NCI-H146 treated with DMSO at 0.1 percent for 48 hours (cell line): ENCODE data around the gene EEF2KMT.
A peak's percentile ranks its signal among the peaks of the same experiment; 100 is the strongest.
"Not testable (repeated sequence)": the region's sequence is repeated elsewhere in the genome, so short reads cannot be mapped to it uniquely, and the experiment has no call there.

Experiments used
- DNase-seq: peaks from one replicate; lab custom pipeline; 2025; ENCODE audit not compliant: unreplicated experiment; lab: John Stamatoyannopoulos, UW

Gene EEF2KMT

DNA sequence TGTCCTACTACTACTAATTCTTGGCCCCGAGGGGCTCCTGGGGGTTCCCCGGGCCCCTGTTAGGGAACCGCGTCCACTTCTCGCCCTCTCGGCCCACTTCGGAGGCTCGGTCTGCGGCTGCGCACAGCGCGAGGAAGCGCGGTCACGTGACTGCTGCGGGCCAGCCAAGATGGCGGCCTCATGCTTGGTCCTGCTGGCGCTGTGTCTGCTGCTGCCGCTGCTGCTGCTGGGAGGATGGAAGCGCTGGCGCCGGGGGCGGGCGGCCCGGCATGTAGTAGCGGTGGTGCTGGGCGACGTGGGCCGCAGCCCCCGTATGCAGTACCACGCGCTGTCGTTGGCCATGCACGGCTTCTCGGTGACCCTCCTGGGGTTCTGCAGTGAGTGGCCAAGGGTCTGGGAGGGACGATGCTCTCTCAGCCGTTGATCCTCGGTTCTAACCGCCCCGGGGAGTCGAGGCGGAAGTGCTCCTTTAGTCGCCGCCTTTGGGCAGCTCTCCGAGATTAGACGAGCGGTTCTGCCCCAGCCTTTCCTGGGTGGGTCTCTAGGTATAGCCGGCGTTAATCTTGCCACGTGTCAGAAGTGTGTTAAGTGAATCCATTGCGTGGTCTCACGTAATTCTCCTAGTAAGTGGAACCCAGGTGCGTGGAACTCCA lies 25.8 kb downstream of the EEF2KMT start, which contains the start of gene ALG1:
Gene ALG1 (plus strand): TSS at position 163 of the 653 bp plus-strand sequence. CDS start 7 bp downstream, at position 170.
- peak; percentile 75 for DNase-seq

DNA sequence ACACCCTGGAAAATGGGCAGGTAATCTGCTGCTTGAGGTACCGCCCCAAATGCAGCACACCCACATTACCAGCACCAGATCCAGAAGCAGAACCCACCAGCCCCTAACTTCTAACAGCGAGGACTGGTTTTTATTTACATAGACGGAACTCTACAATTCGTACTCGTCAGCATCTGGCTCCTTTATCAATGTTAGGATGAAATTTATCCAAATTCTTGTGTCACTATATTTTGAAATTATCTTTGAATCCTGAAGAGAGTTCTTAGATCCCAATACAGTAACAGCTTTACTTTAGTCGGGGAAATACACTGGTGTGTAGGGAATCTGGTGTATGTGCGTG lies 26.3 kb downstream of the EEF2KMT start:
- no peak for DNase-seq

DNA sequence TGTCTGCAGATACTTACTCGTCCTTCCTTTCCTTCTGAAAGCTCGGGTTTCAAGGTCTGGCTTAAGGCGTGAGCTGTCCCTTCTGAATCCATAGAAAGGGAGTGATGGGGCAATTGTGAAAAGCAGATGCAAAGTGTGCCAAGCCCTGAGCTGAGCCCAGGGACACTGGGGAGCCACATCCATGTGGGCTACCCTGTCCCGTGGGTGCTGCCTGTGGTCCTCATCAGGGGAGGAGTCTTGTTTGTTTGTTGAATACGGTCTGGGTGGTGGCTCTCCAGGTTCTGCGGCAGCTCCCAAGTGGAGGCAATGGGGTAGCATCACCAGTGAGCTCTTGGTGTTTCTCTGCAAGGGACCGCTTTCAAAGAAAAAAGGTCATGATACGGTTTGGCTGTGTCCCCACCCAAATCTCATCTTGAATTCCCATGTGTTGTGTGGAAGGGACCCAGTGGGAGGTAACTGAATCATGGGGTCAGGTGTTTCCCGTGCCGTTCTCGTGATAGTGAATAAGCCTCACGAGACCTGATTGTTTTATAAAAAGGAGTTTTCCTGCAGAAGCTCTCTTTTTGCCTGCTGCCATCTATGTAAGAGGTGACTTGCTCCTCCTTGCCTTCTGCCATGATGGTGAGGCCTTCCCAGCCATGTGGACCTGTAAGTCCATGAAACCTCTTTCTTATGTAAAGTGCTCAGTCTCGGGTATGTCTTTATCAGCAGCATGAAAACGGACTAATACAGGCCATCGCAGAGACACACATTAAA lies 27.0 kb downstream of the EEF2KMT start:
- no peak for DNase-seq

DNA sequence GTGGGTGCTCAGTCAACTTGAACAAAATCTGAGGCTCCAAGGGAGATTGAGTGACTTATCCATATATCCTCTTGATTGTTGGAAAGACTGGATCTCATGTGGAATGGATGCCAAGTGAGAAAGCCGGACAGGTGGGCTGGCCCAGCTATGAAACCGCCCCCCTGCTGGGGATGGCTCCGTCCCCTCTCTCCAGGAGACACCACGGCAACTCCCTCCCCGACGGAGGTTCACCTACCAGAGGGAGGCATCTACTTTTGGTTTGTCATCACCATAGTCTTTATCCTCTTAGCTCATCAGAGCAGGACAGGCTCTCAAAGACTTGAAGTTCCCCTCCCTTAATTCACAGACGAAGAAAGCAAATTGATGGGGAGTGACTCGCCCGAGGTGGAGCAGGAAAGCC lies 27.7 kb downstream of the EEF2KMT start:
- no peak for DNase-seq

DNA sequence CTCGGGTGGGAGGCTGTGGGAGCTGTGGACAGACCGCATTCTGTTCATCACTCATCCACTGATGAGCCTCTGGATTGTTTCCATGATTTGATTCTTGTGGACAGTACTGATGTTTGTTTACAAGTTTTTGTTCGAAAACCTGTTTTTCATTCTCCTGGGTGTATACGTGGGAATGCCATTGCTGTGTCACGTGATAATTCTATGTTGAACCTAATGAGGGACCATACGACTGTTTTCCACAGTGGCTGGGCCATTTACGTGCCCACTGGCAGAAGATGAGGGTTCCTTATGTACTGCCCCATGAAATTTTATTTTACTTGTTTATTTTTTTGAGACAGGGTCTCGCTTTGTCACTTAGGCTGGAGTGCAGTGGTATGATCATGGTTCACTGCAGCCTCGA lies 28.5 kb downstream of the EEF2KMT start:
- DNase-seq = no peak

DNA sequence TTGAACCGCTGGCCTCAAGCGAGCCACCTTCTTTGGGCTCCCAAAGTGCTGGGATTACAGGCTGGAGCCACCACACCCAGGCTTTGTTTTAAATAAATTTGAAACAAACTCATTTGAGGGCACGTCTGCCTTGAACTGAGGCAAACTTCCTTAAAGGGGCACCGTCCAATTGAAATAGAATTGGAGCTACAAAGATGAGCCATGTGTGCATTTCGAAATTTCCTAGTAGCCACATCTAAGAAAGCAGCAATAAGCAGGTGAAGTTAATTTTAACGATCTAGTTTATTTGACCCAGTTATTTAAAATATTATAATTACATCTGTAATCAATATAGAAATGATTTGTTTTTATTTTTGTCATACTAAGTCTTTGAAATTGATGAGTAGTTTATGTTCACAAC lies 31.1 kb downstream of the EEF2KMT start:
- no peak for DNase-seq

DNA sequence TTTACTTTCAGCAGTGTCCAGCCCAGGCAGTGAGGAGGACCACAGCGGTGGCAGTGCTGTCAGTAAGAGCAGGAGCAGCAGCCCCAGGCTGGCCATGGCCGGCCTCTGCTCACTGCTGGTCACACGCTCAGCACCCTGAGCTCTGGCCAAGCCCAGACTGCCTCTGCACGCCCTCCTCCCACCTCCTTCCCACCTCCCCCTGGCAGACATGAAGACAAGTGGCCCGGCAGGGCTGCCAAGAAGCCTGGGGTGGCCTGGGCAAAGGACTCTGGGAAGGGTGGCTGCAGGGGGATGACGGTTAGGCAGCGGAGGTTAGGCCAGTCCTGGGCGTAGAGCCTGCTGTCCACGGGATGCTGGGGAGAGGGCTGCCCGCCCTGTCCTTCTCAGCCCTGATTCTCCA lies 31.8 kb downstream of the EEF2KMT start, which contains the start of gene C16orf89:
Gene C16orf89 (minus strand): TSS at position 144 of the 400 bp plus-strand sequence. CDS start 48 bp downstream, at position 96.
- DNase-seq = no peak

DNA sequence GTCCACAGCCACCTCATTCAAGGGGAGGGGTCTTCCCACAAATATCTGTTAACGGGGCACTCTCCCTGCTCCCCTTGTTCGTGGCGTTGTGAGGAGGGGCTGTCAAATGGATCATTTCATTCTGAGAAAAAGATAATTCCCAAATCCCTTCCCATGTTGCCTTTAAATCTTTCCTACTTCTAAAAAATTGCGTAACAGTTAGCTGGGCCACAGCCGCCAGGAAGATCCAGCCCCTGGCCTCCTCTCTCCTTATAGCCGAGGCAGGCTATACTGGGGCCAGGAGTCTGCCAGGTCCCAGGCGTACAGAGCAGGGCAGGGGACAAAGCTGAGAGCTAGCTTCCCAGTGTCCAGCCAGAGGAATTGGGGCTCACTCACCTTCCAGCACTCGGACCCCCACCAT lies 32.3 kb downstream of the EEF2KMT start:
- DNase-seq = no peak

DNA sequence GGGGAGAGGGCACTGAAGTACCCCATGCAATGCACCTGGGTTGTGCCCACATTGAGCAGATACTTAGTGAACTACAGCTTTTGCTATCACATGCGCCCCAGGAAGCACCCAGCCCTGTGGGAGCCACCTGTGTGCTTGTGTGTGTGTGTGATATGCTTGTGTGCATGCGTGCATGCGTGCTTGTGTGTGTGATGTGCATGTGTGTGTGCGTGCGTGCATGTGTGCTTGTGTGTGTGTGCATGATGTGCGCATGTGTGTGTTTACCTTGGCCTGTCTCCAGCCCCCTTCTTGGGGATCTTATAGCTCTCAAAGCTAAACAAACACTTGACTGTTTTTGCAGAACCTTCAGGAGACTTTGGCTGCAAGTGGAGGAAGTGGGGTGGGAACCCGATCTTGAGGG lies 32.7 kb downstream of the EEF2KMT start:
- DNase-seq = no peak

DNA sequence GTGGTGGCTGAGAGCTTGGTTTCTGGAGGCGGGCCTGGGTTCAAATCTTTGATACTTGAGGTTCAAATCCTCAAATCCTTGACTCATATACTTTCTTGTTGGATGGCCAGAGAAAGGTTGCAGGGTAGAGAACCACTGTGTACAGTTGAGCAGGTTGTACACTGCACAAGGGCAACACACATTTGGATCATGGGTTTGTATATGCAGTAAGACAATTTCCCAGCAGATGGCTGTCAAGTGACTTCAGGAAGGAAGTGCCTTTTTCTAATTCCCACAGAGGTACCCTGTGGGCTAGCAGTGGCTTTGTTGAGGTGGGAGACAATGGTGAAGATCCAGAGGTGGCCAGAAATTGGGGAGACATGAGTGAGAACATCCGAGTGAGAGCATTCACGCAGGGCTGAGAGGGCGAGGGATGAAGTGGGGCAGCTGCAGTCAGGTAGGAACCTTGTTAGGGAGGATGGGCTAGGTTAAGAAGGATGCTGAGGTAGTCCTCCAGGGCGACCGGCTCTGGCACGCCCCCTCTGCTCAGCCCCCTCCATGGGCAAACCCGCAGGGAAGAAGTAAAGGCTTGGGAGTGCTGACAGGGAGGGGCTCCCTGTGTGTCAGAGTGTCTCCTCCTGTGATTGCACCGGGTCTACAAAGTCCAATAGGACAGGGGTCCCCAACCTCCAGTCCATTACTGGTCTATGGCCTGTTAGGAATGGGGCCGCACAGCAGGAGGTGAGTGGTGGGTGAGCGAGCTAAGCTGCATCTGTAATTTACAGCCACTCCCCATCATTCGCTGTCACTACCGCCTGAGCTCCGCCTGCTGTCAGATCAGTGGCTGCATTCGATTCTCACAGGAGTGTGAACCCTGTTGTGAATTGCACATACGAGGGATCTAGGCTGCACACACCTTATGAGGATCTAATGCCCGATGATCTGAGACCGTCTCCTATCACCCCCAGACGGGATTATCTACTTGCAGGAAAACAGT lies 34.5 kb downstream of the EEF2KMT start:
- no peak for DNase-seq

DNA sequence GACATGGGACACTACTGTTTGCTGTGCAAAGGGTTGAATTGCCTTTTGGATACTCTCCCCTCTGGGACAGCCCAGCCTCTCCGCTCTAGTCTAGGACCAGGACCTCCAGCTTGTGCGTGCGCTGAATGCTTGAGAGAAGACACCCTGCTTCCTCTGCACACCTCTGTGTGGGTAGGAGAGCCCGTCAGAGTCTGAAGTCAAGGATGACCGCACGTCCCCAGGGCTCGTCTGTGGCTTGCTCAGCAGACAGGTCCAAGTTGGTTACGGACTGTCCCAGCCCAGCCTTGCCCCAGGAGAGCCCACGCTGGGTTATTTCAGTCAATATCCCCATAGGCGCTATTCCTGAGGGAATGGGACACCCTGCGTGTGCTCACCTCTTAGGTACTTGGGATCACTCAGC lies 35.5 kb downstream of the EEF2KMT start:
- DNase-seq = no peak

DNA sequence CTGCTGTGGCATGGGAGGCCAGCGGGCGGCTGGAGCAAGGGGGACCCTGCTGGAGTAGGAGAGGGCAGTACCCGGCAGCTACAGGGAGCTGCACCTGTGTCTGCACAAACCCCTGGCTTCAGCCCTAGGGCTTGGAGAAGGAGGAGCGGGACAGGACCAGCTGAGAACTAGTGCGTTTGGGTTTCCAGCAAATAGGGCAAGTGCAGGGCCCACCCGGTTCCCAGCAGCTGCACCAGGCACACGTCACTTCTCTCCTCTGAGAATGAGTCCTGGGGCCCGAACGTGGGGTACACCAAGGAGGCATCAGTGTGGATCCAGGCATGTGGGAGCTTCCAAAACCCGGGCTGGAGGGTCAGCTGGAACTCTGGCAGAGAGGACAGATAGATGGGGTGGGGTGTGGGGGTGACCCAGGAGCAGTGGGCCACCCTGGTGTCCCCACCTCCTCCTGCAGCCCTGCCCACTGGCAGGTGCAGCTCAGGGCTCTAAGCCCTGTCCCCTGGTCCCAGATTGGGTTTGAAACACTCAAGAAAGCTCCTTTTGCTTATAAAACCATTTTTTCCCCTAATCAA lies 37.4 kb downstream of the EEF2KMT start:
- no peak for DNase-seq

DNA sequence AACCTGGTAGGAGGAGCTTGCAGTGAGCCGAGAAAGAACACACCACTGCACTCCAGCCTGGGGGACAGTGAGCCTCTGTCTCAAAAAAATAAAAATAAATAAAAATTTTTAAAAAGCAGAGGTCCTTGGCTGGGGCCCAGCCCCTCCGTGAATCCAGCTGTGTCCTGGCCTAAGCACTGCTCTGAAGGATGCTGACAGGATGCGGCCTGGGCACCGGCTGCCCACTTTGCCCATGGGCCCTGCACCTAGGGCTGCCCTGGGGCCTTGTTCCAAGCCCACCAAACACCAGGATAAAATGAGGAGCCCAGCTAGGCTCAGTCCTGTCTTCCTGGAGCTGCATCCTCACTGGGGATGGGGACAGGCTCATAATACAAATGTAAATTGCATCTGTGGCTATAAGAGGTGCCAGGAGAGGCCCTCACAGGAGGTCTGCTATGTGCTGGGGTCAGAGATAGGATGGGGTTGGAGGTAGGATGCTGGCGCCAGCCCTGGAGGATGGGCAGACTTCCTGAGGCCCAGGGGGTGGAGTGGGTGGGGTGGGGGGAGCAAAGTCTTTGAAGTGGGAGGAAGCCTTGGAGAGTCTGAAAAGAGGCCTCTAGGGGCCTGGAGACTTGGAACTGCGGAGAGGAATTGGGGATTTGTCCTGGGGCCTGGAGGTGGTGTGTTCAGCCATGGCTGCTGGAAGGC lies 38.1 kb downstream of the EEF2KMT start:
- no peak for DNase-seq

DNA sequence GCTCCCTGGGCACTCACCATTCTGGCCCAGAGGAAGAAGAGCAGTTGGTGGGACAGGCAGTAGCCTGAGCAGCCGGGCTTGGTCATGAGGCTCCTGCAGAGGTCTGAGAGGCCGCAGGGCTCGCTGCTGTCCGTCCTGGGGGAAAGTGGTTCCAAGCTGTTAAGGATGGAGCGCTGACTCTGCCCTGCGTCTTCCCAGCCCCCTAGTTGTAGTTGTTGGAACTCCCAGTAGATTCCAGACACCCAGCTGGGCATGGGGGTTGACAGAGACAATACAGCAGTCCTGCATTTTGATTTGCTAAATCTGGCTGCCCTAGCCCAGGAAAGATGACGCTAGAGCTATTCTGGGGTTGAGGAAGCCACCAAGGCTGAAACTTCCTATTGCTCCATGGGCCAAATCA lies 39.1 kb downstream of the EEF2KMT start:
- DNase-seq = no peak

DNA sequence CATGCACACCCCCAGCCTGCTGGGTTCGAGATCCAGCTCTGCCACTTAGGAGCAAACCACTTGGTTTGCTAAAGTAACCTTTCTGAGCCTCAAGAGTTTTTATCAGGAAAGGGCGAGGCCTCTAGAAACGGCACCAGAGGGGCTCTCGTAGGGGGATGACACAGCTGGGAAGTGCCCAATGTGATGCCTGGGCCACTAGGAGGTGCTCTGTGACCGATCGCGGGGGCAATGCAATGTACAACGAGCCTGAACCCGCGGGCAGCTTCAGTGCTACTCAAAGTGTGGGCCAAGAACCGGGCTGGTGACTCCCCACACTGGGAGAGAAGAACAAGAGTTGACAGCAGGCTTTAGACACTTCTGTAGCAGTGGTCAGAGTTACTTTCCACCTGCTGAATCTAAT lies 41.2 kb downstream of the EEF2KMT start:
- DNase-seq = peak; percentile 10

DNA sequence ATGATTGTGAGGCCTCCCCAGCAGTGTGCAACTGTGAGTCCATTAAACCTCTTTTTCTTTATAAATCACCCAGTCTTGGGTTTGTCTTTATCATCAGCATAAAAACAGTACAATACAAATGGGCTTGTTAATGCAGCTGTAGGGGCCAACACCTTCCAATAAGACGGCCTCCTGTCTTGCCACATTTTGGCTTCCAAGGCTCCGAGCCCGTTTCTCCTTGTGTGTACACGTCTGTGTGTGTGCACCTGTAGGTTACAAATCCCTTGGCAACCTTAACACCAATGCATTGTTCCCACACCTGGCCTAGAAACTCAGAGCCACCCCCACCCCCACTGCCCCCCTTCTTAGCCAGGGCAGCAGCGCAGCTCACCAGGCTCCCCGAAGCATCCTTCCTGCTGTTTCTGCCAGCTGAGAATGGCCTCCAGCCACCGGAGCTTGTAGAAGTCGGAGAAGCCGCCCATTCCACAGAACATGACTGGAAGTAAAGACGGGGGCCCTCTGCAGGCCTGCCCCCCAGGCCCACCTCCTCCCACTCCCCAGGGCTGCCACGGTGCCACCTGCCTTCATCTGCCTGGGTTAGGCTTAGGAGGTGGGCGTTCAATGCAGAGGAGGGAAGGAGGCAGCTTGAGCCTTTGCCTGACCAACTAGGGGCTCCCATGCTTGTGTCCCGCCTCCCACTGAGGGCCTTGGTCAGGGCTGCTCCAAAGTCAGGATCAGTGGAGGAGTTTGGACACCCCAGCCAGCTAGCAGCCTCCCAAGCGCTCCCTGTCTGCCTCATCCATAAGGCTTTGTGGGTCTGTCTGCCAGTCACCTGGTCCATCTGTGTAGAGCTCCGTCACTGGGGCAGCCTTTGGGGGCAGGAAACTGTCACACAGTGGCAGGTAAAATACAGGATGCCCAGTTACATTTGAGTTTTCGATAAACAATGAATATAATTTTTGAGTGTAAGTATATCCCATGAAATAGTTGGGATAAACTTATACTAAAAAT lies 42.4 kb downstream of the EEF2KMT start:
- DNase-seq = no peak

DNA sequence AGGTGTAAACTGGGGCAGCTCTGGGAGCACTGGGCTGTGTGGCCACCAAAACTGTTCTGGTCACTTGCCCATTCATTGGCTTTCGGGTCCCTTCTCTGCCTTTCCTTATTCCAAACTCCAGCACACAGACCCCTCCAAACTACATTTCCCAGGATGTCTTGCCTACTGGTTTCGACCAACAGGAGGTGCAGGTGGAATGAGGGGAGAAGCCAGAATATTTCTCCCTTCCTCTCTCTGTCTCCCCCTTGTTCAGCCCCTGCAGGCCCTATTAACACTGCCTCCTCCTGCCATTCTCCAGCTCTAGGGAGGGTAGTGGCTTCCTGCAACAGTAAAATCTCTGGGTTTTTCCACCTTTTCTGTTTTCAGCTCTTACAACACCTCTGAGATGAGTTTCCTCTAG lies 50.7 kb downstream of the EEF2KMT start:
- no peak for DNase-seq

DNA sequence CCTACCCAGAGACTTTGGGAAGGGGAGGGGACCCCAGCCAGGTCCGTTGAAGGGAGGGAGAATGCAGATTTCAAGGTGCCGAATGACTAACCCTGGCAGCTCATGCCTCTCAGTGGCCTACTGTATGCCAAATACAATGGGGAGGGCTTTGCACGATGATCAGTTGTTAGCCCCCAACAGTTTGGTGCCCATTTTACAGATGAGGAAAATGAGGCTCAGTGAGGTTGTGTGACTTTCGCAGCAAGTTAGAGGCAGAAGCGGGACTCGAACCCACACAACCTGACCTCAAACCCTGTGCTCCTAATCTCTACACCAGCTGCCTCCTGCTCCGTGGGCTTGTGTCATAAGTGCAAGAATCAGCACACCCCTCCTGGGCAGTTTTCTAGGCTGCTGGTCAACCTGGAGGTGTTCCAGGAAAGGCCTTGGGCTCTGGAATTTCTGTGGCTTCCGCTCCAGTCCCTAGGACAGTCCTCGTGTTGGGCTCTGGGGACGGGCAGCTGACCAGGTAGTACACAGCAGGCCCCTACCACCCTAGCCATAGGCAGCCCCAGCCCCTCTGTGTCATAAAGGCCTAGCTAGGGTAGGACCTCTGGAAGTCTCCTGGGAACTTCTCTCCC lies 52.0 kb downstream of the EEF2KMT start:
- no peak for DNase-seq

DNA sequence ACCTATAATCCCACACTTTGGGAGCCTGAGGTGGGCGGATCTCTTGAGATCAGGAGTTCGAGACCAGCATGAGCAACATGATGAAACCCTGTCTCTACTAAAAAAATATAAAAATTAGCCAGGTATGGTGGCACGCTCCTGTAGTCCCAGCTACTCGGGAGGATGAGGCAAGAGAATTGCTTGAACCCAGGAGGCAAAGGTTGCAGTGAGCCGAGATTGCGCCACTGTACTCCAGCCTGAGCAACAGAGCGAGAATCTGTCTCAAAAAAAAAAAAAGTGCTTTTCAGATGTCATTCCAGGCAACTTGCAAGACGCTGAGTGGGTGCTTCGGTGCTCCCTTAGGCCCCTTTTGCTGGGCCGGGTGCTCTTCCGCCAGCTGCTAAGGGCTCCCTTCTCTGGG lies 53.0 kb downstream of the EEF2KMT start:
- not testable (repeated sequence) for DNase-seq
